GM19023 (cell line): ENCODE measurements around the gene EYS.
A peak's percentile ranks its signal among the peaks of the same experiment; 100 is the strongest.

Experiments used
- ATAC-seq: cut with Tn5 transposase; IDR thresholded peaks from one replicate; pipeline ENCODE4 v1.9.1; 2021; ENCODE audit warnings: mild to moderate bottlenecking, moderate library complexity; ENCODE audit not compliant: unreplicated experiment

EYS gene

DNA sequence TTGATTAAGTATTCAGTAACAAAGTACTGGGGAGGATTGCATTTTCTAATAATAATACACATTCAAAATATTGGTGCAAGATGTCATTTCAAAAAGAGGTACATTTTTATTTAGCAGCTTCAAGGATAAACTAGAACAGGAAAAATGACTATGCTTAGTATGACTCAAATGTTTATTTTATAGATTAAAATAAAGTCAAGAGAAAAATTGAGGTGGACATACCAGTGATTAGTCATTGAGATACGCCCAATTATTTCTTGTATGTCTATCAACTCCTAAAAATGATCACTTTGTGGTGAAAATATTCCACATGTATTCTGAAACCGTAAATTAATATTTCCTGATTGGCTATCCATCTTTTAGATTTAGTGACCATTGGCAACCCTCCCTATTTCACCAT lies 1974.7 kb downstream of the EYS start:
- no peak for ATAC-seq

DNA sequence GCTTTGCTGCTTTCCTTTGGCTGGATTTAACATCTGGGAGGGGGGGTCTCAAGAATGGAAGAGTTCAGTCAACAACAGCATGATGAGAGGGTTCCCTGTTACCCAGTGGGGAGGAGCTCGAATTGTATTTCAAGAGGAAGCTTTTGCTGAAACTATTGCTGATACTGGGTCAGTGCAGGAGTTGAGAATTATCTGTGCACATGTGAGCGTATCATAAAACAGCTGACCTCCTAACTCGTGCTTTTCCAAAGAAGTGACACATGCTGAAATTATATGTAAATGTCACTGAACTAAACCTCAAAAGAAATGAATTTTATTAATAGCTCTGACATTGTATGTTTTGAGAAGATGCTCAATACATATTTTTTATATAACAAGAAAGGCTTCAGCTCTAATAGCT lies 1975.1 kb downstream of the EYS start:
- no peak for ATAC-seq

DNA sequence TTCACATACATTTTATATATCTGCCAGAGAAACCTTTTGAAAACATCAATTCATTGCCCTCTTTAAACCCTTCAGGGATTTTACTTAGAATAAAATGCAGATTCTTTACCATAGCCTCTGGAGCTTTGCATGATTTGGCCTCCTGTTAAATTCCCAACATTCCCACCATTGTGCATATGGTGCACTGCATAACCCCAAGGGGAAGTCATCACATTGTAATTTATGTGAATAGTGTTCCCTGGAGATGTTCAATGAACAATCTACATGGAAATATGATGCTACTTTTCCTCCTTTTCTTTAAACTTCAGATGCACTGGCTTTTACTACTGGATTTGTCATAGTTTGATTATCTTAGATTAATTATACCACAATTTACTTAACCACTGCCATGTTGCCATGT lies 1976.7 kb downstream of the EYS start:
- ATAC-seq = no peak

DNA sequence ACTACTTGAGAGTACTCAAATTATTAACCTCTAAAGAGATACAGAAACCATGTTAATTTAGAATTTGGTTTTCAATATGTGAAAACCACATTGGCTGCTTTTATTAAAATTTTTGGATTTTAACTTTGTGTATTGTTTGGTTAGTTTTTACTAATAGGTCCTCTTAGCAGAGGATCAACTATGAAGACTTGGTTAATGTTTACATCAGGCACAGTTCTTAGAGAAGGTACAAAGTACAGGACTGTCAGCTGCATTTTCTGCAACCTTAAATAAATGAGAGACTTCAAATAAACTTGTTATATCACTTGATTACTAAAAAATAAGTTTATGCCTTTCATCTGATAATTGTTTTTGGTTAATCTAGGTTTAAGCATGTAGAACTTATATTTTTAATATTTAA lies 1982.3 kb downstream of the EYS start:
- ATAC-seq = no peak

DNA sequence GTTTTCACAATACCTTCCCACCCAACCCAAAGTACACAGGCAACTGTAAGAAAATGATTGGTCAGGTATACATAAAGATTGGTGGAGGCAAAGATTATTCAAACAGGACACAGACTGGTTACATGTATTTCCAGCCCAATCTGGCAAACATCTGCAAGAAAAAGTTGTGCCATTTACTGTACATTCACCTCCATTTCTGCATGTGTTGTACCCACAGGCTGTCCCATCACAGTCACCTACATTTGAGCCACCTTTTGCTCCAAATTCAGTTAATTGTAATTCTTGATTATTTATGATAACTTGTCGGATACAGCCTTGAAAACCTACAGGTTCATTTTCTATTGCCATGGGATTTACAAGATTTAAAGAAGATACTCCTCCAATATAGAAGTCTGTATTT lies 1985.8 kb downstream of the EYS start:
- no peak for ATAC-seq

DNA sequence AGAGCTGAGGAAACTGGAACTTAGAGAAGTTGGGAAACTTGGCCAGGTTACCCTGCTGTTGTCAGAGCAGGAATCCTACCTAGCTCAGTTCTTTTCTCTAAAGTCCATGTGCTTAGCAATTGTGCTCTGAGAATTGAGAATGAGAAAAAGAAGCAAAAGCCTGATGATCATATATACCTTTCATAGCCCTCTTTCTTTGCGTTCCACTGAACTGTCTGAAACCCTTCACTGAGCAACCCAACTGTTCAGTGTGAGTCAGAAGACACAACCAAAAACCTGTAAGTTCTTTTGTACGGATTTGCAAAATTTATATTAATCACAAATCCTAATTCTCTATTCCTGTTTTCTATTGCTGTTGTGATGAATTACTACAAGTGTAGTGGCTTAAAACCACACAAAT lies 1990.9 kb downstream of the EYS start:
- ATAC-seq = no peak

DNA sequence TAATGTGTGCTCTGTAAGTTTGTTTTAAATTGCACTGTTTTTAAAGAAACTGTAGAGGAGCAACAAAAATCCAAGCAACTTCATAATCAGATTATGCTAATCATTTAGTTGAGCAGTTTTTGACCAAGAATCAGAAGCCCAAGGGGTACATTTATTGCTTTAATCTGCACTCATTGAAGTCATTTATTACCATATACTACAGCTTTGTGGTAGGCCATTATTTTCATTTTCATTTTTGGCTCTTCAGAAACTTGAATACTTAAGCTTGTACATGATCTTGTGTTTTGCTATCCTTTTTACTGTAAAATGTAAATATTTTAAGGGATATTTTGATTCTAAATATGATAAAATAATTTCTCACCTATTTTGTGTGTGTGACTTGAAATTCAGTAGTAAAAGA lies 1992.9 kb downstream of the EYS start:
- ATAC-seq = no peak

DNA sequence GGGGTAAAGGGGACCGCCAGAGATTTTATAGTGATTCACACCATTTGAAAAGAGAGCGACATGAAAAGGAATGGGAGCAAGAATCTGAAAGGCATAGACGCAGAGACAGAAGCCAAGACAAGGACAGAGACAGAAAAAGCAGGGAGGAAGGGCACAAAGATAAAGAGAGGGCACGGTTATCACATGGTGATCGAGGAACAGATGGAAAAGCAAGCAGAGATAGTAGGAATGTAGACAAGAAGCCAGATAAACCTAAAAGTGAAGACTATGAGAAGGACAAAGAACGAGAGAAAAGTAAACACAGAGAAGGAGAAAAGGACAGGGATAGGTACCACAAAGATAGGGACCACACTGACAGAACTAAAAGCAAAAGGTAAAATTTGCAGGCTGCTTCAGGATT lies 1993.7 kb downstream of the EYS start:
- ATAC-seq = no peak

DNA sequence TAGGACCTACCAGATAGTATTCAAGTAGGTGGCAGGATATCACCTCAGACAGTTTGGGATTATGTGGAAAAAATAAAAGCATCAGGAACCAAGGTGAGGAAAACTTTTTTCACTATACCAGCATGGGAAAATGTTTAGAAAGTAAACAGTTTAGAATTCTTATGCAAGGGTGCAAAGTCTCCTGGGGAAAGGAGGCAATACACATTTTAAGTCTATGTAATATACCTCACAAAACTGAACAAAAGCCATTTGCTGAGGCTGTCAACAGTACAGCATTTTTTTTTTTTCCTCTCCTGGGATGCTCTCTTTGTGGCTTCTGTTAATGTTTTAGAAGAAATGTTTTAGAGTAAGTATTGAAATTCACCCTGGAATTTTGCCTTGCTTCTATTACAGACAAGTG lies 1997.9 kb downstream of the EYS start:
- ATAC-seq = no peak

DNA sequence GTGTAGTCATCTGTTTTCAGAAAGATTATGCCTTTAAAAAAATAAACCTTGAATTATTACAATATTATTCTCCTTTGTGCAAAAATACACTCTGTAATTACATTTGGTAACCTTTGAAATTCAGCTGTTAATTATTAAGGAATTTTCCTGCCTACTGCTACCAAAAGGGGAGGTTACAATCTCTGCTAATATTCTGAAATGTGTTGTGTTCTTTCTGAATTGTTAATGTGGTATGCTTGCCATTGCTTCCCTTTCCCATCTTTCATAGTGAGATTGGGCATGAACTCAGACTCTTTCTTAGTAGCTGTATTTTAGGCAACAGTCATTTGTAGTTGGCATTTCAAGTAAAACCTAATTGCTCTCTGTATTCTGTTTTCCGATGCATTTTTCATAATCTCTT lies 1998.4 kb downstream of the EYS start:
- no peak for ATAC-seq

DNA sequence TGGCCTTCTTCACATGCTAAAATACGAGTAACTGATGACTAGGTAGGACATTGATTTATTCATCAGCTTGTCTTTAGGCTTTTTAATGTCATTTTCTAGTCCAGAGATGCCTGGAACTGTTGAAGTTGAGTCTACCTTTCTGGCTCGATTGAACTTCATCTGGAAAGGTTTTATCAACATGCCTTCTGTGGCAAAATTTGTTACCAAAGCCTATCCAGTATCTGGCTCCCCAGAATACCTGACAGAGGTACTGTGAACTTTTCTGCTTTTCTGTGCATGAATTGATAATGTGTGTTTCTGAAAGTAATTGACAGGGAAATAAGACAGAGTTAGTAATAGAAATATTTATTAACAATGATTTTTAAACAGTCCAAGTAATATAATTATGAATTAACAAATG lies 2000.4 kb downstream of the EYS start:
- ATAC-seq = no peak

DNA sequence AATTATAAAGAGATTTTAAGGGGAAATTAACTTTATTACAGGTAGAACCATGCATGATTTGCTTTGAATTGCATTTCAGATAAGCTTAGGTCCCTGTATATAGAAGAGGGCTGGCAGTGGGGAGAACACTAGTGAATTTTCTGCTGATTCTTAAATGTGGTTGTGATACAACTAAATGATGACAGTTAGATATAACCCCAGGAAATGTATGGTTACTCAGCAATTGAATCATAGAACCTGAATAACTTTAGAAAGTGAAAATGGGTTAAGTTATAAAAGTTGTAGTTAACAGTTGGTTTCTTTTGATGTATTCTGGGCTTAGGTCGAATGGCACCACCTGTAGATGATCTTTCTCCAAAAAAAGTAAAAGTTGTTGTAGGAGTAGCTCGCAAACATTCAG lies 2001.3 kb downstream of the EYS start:
- ATAC-seq = no peak

DNA sequence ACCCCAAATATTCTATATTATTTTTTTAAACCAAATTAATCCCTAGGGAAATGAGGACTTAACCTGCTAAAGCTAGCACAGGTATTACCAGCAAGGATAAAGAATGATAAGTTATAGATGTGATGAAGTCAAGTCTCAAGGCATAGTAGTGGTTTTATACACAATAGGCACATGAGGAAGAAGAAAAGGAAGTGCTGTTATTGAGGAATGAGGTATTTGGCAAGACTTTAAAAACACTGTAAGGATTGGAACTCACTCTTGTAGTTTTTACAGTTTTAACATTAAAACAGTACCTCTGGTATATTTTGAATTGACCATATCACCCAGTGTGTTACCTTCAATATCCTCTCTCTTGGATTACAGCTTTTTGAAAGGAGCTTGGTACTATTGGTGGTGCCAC lies 2016.8 kb downstream of the EYS start:
- no peak for ATAC-seq

DNA sequence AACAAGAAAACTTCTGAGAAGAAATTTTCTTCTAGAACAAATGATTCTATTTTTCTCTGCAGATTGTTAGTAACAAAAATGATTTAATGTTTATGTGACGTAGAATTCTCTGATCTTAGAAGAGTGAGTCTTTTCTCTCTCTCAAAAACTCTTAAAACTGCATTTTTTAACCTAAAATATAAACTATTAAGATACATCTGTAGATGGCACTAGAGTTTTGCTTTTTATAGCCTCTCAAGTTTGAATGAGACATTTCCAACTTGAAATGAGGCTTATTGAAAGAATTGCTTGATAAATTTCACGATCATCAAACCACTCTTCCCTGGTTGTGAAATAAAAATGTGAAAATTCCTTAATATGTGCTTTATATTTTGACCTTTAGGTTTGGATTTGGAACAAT lies 2017.6 kb downstream of the EYS start:
- ATAC-seq = no peak

DNA sequence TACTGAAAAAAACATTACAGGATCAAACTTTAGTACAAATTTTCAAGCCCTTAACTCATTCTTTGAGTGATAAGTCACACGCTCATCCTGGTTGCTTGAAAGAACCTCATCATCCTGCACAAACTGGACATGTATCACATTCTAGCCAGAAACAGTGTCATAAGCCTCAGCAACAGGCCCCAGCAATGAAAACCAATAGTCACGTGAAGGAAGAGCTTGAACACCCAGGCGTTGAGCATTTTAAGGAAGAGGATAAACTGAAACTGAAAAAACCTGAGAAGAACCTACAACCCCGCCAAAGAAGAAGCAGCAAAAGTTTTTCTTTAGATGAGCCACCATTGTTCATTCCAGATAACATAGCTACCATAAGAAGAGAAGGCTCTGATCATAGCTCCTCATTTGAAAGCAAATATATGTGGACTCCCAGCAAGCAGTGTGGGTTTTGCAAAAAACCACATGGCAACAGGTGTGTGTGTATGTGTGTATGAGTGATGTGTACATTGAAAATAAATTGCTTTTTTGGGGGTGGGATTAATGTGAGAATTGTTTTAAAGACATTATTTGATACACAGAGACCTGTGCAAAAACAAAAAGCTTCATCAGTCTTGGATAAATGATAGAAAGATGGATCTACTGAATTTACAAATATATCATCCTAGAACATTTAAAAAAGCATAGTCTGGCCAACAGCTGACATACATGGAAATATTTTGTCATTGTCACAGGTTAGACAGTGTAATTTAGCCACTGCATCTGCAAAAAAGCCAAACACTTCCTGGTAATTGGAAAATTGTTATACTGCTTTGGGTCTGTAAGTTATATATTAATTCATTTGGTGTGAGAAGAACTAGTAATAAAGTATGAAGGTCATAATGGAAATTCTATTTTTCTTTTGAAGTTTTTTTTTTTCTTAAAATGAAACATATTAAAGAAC lies 2021.3 kb downstream of the EYS start:
- ATAC-seq = peak; percentile 78

DNA sequence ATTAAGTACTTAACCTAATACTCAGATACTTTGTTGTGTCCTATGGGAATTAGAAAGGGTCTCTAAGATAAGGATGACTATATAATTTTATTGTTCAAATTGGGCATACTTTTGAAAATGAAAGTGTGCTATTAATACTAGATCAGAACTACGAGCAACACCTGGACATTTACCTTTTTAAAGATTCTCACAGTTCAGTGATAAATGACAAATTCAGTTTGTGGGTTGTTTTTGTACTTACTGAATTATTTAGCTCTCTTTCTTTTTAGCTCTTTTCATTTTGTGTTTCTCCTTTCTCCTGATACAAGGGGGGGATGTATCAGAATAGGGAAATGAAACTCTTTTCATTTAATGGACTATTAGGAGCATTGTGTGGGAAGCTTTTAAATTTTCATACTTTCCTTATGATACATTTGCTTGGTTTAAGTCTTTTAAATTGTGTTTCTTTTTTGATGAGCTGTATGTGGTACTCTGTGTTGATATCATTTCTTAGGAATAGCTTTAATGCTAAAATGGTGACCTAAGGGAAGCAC lies 2023.9 kb downstream of the EYS start:
- ATAC-seq = no peak

DNA sequence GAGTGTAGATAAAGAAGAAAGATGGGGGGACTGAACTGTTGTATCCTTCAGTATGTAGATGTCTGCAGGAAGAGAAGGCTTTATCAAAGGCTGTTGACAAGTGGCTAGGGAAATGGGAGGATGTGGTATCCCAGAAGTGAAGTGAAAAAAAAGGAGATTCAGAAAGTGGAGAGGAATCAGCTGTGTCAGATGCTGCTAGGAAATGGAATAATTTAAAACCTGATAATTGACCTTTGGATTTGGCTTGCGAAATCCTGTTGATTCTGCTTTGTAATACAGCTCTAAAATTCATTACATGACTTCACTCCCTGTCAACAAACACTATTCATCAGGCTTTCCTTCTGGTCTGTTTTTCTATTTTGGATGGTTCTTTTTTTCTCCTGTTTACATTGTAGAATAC lies 2029.7 kb downstream of the EYS start:
- no peak for ATAC-seq

DNA sequence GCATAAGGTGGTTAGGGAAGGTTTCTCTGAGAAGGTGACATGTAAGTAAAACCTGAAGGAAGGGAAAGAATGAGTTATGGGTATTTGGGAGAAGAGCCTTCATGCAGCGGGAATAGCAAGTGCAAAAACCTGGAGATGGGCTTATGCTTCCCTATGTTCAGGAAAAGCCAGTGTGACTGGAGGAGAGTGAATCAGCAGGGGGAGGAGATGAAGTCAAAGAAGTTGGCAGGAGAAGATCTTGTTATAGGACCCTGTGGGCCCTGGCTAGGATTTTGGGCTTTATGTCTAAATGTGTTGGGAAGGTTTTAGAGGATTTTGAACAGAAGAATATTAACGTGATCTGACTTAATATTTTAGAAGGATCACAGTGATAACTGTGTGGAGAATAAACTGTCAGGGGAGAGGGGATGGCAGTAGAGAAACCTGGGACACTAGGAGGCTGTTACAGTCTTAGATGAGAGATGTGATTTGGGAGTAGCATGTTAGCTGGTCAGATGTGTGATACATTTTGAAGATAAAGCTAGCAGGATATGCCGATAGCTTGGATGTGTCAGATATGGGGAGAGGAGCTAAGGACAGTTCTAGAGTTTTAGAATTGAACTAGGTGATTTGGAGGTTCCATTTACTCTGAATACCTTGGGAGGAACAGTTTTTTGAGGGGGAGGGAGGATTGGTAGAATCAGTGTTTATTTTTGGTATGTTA lies 2030.5 kb downstream of the EYS start:
- ATAC-seq = no peak

DNA sequence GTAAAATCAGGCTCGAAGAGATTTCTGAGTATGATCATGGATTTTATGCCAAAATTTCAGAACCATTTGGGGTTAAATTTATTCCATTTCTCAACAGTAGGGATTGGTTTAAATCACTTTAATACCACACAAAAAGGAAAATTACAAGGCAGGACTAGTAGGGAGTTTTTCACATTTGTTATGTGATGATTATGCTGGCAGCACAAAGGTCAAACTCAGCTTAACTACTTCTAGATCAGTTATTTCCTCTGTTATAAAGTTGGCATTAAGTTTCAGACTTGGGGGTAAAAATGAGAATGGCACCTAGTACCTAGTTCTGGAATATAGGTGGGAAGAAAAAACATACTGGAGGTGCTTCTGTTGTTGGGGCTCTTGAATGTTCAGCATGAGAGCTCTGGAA lies 2031.9 kb downstream of the EYS start:
- ATAC-seq = no peak

DNA sequence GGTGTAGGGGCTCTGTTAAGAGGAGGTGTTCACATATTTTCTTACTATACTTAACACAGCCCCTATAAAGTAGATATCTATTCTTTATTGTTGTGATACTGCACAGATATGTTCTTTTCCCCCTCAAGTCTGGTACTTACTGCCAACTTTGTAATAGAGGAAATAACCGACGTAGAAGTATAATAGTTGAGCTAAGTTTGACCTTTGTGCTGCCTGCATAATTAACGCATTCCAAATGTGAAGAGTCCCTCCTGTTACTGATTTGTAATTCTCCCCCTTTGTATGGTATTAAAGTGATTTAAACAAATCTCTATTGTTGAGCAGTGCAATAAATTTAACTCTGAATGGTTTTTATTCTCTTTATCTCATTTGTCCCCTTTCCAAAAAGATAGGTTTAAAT lies 2032.4 kb downstream of the EYS start:
- no peak for ATAC-seq

DNA sequence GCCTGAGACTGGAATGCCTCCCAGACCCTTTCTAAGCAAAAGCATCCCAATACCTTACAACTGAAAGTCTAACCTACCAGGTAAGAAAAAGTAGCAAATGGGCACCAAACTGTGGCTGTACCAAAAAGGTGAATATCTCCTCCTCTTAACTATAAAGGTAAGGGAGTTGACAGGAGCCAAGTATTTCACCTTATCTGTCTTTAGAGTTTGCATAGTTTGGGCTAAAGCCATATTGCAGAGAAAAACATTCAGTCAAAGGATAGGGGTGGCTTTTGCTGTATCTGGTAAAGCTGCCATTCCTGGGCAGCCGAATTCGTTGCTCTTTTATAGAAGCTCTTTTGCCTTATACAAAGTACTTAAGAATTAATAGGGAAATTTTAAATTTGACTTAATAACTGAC lies 2033.3 kb downstream of the EYS start:
- ATAC-seq = no peak

DNA sequence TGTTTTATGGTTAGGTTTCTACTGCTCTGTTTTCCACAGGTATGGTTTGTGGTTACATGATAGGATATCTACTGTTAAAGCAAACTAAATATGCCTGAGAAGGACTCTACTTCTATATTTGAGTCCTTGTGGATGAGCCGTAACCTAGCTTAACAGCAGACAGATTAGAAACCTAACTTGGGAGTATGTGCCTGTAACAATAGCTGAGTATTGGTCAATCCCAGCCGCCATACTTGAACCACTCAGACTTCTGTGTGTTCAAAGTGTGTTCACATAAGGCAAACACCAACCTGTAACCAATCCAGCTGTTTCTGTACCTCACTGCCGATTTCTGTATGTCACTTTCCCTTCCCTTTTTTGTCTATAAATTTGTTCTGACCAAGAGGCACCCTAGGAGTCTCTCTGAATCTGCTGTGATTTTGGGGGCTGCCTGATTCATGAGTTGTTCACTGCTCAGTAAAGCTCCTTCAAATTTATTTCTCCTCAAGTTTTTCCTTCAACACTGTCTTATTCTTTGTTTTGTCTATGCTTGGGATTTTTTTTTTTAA lies 2034.4 kb downstream of the EYS start:
- no peak for ATAC-seq
